HG02642 (cell line): ENCODE data around the gene CDH4.

Experiments
- ATAC-seq: cut with Tn5 transposase; IDR thresholded peaks from one replicate; pipeline ENCODE4 v1.9.1; 2021; ENCODE audit warnings: mild to moderate bottlenecking; ENCODE audit not compliant: unreplicated experiment, poor library complexity

CDH4 gene

DNA sequence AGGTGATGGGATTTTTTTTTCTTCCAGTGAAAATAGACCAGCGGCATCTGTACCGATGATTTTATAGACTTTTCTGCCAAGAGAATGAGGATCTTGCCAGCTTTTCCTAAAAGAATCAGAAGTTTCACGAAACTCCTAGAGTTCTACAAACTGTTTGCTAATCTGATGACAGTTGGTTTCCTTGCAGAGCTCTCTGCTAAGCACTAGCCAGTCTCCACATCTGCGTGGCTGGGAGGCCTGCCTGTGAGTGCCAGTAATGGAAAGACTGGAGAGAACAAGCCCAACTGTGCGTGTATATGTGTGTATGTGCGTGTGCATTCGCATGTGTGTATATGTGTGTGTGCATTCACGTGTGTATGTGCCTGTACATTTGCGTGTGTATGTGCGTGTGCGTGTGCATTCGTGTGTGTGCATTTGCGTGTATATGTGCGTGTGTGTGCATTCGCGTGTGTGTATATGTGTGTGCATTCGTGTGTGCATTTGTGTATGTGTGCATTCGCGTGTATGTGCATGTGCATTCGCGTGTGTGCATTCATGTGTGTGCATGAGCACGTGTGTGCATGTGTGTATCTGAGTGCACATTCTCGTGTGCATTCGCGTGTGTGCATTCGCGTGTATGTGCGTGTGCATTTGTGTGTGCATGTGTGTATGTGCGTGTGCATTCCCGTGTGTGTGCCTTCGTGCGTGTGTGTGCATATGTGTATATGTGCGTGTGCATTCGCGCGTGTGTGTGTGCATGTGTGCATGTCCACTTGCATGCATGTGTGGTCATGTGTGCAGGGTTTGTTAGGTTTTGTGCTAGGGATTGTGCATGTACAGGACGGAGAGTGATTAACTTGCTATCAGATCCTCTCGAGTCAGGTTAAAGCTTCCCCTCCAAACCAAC, 434.2 kb downstream of the CDH4 start:
- no peak for ATAC-seq

DNA sequence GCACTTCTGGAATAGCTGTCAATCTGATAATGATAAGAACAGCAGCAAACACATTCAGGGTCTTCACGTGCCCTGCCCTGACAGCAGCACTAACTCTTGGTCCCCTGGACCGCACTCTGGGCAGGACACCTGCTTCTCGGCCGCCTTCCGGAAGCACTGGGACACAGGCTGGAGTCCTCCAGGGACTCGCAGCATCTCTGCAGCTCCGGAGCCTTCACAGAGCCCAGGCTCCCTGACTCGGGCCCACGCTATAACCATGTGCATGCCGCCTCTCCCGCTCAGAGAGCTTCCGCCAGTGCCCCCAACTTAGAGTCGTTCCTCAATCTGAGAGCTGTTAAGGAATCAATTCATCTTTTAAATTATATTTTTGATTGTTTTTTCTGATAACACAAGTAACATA, 436.4 kb downstream of the CDH4 start:
- no peak for ATAC-seq

DNA sequence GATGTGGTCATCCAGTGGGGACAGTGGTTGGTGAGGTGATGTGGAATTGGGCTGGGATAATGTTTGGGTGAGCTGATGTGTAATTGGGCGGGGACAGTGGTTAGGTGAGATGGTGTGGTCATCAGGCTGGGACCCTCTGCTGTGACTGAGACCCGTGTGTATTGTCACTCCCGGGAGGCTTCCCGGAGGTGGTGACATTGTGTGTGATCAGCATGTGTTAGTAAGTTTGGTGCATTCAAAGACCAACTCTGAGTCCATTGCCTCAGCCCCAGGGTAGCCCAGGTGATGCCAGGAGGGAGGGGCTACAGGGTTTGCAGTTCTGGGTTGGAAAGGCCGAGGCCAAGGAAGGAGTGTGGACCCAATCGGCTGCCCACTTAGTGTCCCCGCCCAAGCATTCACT, 438.1 kb downstream of the CDH4 start:
- no peak for ATAC-seq

DNA sequence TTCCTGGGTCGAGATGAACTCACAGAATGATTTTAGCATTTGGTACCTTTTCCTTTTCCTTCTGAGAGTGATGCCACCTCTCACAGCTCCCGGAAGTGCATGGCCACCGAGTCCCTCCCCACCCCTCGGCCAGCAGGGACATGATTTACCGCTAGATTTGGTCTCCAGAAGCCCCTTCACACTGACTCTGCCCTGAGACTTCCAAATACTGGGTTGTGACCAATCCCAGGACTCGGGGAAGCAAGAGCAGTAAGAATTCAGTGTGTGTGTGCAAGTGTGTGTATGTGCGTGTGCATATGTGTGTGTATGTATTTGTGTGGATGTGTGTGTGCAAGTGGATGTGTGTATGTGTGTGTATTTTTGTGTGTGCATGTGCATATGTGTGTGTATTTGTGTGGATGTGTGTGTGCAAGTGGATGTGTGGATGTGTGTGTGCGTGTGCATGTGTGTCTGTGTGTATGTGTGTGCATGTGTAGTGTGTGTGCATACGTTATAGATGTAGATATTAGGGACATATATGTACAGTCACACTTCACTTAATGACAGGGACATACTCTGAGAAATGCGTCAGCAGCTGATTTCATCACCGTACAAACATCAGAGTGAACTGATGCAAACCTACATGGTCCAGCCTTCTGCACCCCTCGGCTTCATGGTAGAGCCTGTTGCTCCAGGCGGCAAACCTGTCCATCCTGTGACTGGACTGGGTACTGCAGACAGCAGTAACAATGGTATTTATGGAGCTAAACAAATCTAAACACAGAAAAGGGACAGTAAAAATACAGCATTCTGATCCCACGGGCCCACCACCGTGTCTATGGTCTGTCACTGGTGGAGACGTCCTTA, 439.2 kb downstream of the CDH4 start:
- no peak for ATAC-seq

DNA sequence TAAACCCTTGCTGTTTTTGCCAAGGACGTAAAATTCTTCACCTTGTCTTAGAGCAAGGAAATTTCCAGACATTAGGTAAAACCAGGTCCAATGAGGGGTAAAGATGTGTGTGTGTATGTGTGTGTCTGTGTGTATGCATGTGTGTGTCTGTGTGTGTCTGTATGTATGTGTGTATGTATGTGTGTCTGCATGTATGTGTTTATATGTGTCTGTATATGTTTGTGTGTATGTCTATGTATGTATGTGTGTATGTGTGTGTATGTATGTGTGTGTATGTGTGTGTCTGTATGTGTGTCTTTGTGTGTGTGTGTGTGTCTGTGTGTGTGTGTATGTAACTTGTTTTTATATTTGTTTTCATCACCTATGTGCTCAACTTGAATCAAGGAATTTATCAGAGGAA, 439.9 kb downstream of the CDH4 start:
- no peak for ATAC-seq

DNA sequence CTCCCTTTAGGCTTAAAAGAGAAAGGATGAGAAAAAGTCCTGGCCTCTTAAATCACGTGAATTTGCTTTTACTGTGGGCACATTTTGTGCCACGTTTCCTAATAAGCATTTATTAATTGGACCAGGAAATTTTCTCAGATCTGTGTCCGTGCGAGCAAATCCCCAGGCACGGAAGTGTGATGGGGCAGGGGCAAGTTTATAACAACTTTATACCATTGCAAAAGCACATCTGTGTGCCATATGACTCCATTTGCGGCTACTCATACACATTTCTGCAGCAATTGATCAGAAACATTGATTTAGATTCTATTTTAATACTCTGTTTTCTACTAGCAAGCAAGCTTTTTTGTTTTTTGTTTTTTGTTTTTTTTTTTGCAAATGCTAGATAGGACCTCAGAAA, 440.4 kb downstream of the CDH4 start:
- no peak for ATAC-seq

DNA sequence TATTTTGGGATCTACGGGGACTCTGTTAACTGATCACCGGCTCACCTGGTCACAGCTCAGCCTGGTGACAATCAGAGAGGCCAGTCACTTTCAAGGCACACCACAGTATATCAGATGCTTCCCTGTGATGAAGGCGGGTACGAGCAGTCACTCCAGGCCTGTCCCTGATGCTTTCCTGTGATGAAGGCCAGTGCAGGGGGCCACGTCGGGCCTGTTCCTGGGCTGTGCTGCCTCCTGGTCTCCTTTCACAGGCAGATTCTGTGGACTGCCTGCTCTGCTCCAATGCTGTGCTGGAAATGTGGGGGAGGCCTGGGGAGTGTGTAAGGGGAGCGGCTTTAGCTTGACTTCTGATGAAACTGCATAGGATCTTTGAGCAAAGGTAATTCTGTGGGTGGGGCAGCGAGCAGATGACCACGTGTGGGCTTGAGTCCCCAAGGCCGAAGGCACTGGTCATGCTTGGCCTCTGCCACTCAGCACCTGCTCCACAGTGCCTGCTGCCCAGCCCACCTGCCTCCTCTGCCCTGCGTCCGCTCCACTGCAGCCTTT, 441.1 kb downstream of the CDH4 start:
- no peak for ATAC-seq

DNA sequence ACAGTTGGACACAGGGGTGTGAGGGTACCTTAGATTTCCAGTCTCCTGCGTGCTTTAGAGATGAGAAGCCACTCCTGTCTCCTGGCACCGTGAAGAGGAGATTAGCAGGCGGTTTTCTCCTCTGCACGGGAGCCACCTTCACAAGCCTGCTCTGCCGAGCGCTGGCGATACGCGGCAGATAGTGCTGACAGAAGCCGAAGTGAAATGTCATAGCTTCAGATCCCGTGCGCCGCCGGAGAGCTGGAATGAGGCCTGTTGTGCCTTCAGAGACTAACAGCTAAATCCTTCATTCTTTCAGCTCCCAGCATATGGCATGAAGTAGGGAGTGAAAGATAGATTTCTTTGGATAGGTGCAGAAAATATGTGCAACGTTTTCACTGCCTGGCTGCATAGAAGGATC, 442.6 kb downstream of the CDH4 start:
- no peak for ATAC-seq

DNA sequence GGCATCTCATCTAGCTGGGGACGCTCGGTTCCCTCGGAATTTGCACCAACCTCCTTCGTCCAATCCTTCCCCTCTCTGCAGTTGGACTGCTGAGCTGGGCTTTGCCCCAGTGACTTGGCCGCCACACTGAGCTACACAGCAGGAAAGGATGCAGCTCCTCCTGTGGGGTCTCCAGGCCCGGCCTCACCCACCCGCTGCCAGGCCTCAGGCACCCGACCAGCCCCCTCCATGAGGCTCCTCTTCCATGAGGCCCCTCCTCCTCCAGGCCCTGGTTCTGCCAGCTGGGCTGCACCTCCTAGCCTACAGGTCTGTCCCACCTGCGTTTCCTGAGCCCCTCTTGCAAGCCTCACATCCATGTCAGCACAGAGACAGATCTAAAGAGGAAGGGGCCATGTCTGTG, 443.7 kb downstream of the CDH4 start:
- no peak for ATAC-seq

DNA sequence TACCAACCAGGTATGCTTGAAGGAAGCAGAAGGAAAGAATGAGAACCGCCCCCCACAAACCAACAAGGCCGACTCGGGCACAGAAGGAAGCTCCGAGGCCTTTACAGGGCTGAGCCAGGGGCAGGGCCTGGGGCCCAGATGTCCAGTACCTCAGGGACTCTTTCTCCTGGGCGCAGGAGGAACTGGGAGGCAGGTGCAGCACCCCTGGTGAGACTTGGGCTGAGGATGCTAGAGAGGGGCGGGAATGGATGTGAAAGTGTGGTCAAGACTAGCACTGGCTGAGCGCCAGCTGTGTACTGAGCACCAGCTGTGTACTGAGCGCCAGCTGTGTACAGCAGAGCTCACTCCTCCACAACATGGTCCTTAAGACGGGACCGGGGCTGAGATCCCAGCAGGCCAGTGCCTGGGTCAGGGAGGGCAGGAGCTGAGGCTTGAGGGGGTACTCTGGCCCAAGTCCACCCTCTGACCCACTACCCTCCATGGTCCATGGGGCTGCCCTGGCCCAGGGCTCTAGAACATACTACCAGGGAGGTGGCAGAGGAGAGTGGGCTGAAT, 444.2 kb downstream of the CDH4 start:
- ATAC-seq, result no peak

DNA sequence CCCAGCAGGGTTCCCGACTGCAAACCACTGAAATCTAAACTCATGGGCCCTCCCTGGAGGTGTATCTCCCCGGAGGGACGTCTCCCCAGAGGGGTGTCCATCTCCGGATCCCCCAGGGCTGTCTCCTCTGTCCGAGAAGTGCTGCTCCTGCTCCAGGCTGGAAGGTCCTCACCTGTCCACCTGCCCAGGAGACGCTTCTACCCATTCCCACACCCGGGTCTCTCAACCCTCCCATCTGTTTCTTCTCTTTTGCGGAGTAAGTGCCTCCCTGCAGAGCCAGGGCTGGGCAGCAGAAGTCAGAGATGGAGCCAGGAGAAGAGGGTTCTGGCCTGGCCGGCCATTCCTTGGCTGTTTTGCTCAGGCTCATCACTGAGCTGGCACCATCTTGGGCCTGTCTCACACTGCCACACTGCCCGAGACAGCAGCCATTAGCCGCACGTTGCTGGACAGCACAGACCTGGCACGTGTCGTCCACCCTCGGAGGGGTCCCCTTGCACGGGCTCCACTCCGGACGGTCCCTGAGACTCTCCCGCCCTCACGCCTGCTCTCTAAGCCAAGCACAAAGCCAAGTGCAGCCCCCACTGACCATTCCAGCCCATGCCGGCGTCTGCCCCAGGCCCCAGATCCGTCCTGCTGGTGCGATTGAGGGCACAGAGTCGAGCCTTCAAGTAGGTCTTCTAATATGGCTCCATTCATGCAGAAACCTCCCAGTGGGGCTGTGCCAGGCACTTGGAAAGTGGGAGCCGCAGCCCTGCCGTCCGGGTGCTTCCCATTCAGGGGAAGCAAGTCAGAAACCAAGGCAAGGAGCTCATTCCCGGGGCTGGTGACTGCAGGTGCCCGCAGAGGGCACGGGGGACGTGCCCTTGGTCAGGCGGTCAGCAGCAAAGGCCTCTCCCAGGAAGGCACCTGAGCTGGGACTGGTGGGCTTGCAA, 445.9 kb downstream of the CDH4 start:
- ATAC-seq, result no peak

DNA sequence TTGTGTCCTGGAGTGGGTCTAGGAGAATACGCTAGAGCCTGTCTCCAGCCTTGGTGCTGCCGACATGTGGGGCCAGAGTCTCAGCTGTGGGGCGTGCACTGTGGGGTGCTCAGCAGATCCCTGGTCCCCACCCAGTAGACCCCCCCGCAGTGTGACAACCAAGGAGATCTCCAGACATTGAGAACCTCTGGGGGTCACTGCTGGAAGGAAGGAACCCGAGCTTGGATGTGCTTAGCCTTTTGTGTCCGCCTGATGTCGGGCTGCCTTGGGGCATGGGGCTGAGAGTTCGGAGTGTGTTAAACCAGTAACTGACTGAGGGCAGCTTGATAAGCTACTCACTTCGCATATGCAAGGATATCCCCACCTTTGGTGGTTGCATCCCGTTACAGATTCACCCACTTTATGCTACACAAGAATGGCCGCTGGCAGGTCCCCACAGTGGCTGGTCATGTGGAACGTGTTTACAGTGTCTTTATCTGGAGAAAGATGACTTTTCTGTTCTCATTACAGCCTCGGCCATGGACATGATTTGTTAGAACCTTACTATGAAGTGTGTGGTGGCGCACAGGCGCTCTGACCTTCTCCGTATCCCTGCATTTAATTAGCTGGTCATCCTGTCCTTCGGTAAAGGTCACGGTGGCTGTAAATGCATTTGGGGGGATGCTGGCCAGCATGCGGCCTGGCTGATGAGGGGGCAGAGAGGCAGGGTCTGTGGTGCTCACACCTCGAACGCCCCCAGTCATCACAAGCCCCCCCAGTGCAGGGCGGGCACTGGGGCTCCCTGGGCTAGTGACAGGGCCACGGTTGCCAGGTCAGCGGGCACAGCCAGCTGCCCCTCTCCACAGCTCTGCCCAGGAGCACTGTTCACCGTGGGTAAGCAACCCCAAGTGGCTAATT, 446.8 kb downstream of the CDH4 start:
- ATAC-seq, result no peak

DNA sequence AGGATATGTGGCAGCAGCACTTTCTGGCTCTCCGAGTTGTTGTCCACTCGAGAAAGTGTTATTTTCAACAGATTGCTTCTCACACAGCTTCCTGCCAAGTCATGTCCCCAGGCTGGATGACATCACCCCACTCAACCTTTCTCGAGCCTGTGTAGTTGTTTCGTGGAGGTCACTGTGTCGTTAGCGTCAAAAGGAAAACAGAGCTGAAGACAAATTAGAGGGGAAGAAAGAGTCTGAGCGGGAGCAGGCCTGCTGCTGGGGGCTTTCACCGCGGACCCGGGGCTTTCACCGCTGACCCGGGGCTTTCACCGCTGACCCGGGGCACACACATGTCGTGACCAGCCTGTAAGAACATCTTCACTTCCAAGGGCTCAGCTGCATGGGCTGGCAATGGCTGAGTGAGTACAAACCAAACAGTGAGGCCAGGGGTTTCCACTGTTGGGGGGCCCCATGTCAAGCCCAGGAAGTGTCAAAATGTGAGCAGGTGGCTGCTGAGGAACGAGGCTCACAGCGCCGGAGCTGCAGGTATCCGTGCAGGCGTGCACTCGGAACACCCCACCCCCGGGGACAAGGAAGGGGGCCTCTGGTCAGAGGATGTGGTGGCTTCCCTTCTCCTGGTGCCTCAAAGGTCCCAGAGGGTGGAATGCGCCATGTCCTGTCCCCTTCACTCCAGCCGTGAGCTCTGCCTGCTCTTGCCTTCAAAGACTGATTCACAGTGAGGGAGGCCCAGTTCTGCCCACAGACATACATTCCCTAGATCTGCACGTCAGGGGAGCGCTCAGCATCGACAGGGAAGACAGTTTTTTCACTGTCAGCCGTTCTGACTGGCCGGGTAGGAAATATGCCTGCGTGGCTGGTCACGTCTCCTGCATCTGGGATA, 447.7 kb downstream of the CDH4 start:
- no peak for ATAC-seq

DNA sequence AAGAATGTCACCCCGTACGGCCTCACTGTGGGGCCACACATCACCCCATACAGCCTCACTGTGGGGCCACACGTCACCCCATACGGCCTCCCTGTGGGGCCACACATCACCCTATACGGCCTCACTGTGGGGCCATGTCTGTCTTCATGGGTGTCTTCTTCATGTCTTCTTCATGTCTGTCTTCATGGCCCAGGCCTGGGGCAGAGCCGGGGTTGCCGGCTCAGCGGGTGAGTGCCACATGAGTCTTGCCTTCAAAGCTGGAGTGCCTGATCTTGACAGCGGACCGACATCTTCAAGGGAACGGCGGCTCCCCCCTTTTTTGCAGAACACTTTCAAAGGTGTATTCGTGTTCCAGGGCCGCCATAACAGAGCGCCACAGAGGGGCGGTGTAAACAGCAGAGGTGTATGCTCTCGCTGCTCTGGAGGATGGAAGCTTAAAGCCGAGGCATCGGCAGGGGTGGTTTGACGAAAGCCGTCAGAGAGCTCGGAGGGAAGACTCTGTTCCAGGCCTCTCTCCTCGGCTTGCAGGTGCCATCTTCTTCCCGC, 448.6 kb downstream of the CDH4 start:
- ATAC-seq, result no peak

DNA sequence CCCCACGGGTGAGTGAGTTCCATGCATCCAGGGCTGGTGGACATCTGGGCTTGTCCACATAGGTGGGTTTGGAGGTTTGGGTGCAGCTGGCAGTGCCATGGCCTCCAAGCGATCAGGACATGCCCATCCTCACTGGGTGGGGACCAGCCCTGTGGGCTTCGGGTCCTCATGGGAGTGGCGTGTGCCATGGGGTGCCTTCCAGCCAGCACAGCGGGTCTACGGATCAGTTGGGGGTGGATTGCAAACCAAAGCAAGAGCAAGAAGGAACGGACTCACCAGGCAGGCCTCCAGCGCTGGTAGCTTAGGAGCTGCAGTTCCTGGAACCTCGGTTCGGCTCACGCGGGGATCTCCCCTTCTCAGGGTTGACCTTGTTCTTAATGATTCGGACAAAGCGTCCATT, 449.3 kb downstream of the CDH4 start:
- ATAC-seq, result no peak

DNA sequence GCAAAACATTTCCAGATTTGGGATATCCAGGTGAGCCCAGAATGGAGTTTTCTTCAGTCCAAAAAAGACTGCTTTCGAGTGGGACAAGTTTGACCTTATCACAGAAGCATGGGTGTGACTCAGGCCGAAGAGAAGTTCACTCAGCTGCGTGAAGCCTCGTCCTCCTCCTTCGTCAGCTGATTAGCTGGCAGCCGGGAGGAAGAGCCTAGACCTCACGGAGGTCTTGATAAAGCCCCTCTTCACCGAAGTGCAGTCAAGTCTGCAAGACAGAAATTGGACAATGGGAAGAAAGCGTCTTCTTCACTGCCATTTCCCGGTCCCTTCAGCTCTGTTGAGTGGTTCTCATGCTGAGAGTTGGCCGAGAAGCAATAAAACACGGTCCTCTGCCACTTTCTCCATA, 449.7 kb downstream of the CDH4 start:
- no peak for ATAC-seq

DNA sequence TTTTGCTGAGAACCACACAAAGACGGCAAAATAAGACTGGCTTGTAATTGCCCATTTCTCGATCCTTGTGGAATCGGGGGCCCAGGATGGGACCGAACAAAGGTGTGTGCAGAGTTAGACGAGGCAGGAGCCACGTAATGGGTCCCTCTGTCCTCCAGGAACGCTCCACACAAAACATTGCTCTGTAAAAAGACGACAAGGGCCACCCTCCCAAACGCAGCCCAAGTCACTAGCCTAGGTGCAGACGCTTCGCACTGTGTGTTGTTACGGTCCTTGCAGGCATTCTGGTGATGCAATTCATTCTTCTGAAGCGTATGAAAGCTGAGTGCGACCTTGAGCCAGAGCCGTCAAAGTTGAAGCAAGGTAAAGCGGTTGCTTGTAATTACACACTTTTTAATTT, 450.2 kb downstream of the CDH4 start:
- ATAC-seq, result no peak

DNA sequence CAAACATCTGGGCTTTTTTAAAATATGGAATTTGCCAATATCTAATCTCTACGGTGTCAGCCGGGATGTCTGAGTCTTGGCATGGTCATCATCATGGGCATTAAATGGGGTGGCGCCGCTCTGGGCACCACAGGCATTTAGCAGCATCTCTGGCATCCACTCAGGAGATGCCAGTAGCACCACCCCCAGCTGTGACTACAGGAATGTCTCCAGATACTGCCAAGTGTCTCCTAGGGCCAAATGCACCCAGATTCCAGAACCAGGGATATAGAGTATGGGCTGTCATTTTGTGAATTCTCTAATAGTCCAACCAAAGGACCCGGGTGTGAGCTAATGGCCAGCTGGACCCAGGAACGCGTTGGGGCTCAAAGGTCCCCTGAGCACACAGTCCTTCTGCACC, 452.6 kb downstream of the CDH4 start:
- no peak for ATAC-seq
